Umbilical cord (tissue), 2 donors: ENCODE measurements around the gene CYTL1. TPM values are rescaled to one million over a fixed set of nuclear protein-coding genes. Genes with fewer than 3 reads are reported as not detected.

ENCODE experiments used
- DNase-seq: peaks from one replicate; pipeline ENCODE4 v3.0.0-alpha.2; 2015; ENCODE audit warnings: low spot score
- total RNA-seq: library from RNA; depleted of rRNA; stranded (reverse); fragments of >200 nt; gene quantifications from one replicate; pipeline ENCODE4 v1.2.3, GENCODE V29; 2014; ENCODE audit warnings: low replicate concordance; ENCODE audit not compliant: insufficient read depth

The CYTL1 gene
- total RNA-seq, 1 donor from 2014 or later: 4.8 TPM

DNA sequence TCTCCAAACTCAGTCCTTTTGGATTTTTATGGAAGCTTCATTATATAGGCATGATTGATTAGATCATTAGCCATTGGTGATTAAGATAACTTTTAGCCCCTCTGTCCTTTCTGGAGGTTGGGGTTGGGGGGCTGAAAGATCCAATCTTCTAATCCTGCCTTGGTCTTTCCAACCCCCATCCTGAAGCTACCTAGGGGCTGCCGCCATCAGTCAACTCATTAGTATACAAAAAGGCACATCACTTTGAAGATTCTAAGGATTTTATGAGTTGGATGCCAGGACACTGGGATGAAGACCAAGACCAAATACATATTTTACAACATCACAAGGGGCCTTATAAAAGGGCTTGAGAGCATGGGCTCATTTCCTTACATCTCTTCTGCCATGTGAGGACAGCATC lies 47.5 kb downstream of the CYTL1 start:
- DNase-seq: no peak

DNA sequence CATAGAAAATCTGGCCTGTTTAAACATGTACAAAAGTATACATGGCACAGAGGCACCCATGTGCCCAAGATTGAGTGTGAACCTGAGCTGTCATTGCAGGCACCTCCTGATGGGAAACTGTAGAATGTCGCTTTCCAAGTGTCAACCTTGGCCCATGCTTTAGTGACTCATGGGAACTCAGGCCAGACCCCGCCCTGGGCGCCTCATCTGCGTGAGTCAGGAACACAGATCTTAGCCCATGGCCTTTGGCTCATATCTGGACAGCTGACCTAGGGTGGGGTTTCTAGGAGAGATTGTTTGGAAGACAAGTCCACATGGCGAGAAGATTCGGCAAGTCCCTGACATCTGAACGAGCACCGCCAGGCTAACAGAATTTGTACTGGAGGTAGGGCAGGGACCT lies 50.0 kb downstream of the CYTL1 start:
- DNase-seq: peak; percentile 13

GRCh38 chr4:4968161-4968725 lies 51.0 kb downstream of the CYTL1 start:
- peak; percentile 14 for DNase-seq

Other genes starting within 250 kb of the CYTL1 start
- 14.0 TPM for gene MSX1, start 159.8 kb downstream of the CYTL1 start, total RNA-seq
- gene STK32B, start 32.0 kb upstream of the CYTL1 start, total RNA-seq: 7.0 TPM